ENCODE data around the gene PELI2.
"Not testable (repeated sequence)": the region's sequence is repeated elsewhere in the genome, so short reads cannot be mapped to it uniquely, and the experiment has no call there.

The PELI2 gene

GRCh38 chr14:56162476-56162875 is 44.3 kb downstream of the PELI2 start:
- TF ChIP-seq EZH2 (optimal IDR thresholded peaks at IDR 0.05; ENCODE audit: low read depth, low read length) (no peak), CTCF (IDR thresholded peaks at IDR 0.05; ENCODE audit: low read length) (no peak), EZH2phosphoT487 (IDR thresholded peaks at IDR 0.05; ENCODE audit: low read length) (no peak)
- H3K4me3 ChIP-seq (ENCODE audit: low read length): no peak overlapping the region
- no peak overlapping the region for H3K9ac ChIP-seq (ENCODE audit: low read length)
- H3K9me3 ChIP-seq (replicated peaks; ENCODE audit: insufficient read depth, low read length): no peaks in the 10 kb centered on the region
- no peak overlapping the region for H3K27ac ChIP-seq (ENCODE audit: low read length)
- H3K27me3 ChIP-seq (replicated peaks; ENCODE audit: insufficient read depth, low read length): no peaks in the 10 kb centered on the region
- H3K4me1 ChIP-seq (ENCODE audit: low read length): no peaks in the 10 kb centered on the region
- no peak overlapping the region for H2AFZ ChIP-seq (ENCODE audit: low read length)
- no peak for DNase-seq
- no peaks in the 10 kb centered on the region for H4K20me1 ChIP-seq (ENCODE audit: insufficient read depth, low read length)
- H3K79me2 ChIP-seq (ENCODE audit: low read length): no peaks in the 10 kb centered on the region
- H3K36me3 ChIP-seq (replicated peaks; ENCODE audit: insufficient read depth, low read length): no peaks in the 10 kb centered on the region
- H3F3A ChIP-seq (ENCODE audit: insufficient read depth, low read length): no peaks in the 10 kb centered on the region
- no peaks in the 10 kb centered on the region for H3K9me2 ChIP-seq (replicated peaks; ENCODE audit: insufficient read depth, low read length)
- H3K4me2 ChIP-seq (ENCODE audit: low read depth, low read length): no peak overlapping the region

- H2AFZ ChIP-seq (ENCODE audit: low read length); H3K4me3 ChIP-seq (ENCODE audit: low read length); H3K27me3 ChIP-seq (replicated peaks; ENCODE audit: insufficient read depth, low read length); DNase-seq; H4K20me1 ChIP-seq (ENCODE audit: insufficient read depth, low read length); H3K9ac ChIP-seq (ENCODE audit: low read length); H3K4me2 ChIP-seq (ENCODE audit: low read depth, low read length); H3K9me2 ChIP-seq (replicated peaks; ENCODE audit: insufficient read depth, low read length); H3K9me3 ChIP-seq (replicated peaks; ENCODE audit: insufficient read depth, low read length); H3K79me2 ChIP-seq (ENCODE audit: low read length); H3K4me1 ChIP-seq (ENCODE audit: low read length); H3K27ac ChIP-seq (ENCODE audit: low read length); H3F3A ChIP-seq (ENCODE audit: insufficient read depth, low read length); H3K36me3 ChIP-seq (replicated peaks; ENCODE audit: insufficient read depth, low read length): not testable (repeated sequence)
These were observed 48.4 kb downstream of the PELI2 start for GRCh38 chr14:56166579-56166978.

- H3K4me1 ChIP-seq (ENCODE audit: low read length): no peaks in the 10 kb centered on the region
- H3K4me3 ChIP-seq (ENCODE audit: low read length): no peak overlapping the region
- H3K79me2 ChIP-seq (ENCODE audit: low read length): no peaks in the 10 kb centered on the region
- H3F3A ChIP-seq (ENCODE audit: insufficient read depth, low read length): no peaks in the 10 kb centered on the region
- no peaks in the 10 kb centered on the region for H3K9me2 ChIP-seq (replicated peaks; ENCODE audit: insufficient read depth, low read length)
- H3K9ac ChIP-seq (ENCODE audit: low read length): no peak overlapping the region
- no peaks in the 10 kb centered on the region for H3K27me3 ChIP-seq (replicated peaks; ENCODE audit: insufficient read depth, low read length)
- no peaks in the 10 kb centered on the region for H3K36me3 ChIP-seq (replicated peaks; ENCODE audit: insufficient read depth, low read length)
- no peaks in the 10 kb centered on the region for H4K20me1 ChIP-seq (ENCODE audit: insufficient read depth, low read length)
- no peak overlapping the region for H2AFZ ChIP-seq (ENCODE audit: low read length)
- no peak overlapping the region for H3K27ac ChIP-seq (ENCODE audit: low read length)
- no peak for DNase-seq
- no peak for TF ChIP-seq EZH2phosphoT487 (IDR thresholded peaks at IDR 0.05; ENCODE audit: low read length)
- no peak for TF ChIP-seq EZH2 (optimal IDR thresholded peaks at IDR 0.05; ENCODE audit: low read depth, low read length)
- no peak for TF ChIP-seq CTCF (IDR thresholded peaks at IDR 0.05; ENCODE audit: low read length)
- no peaks in the 10 kb centered on the region for H3K9me3 ChIP-seq (replicated peaks; ENCODE audit: insufficient read depth, low read length)
- no peak overlapping the region for H3K4me2 ChIP-seq (ENCODE audit: low read depth, low read length)
These were observed 49.9 kb downstream of the PELI2 start for GRCh38 chr14:56168007-56168616.

- no peak for DNase-seq
- Histone ChIP-seq H3K27ac (ENCODE audit: low read length) (no peak overlapping the region), H3K79me2 (ENCODE audit: low read length) (no peaks in the 10 kb centered on the region)
These were observed 51.8 kb downstream of the PELI2 start for GRCh38 chr14:56170028-56170427.

More at GRCh38 chr14:56170028-56170427, 51.8 kb downstream of the PELI2 start:
- no peak overlapping the region for H3K4me3 ChIP-seq (ENCODE audit: low read length)
- H3K9me3 ChIP-seq (replicated peaks; ENCODE audit: insufficient read depth, low read length): no peaks in the 10 kb centered on the region
- no peak for TF ChIP-seq CTCF (IDR thresholded peaks at IDR 0.05; ENCODE audit: low read length)
- TF ChIP-seq EZH2 (optimal IDR thresholded peaks at IDR 0.05; ENCODE audit: low read depth, low read length): no peak
- no peak for TF ChIP-seq EZH2phosphoT487 (IDR thresholded peaks at IDR 0.05; ENCODE audit: low read length)
- no peaks in the 10 kb centered on the region for H3K36me3 ChIP-seq (replicated peaks; ENCODE audit: insufficient read depth, low read length)
- H4K20me1 ChIP-seq (ENCODE audit: insufficient read depth, low read length): no peaks in the 10 kb centered on the region
- no peak overlapping the region for H2AFZ ChIP-seq (ENCODE audit: low read length)
- H3K4me2 ChIP-seq (ENCODE audit: low read depth, low read length): no peak overlapping the region
- no peaks in the 10 kb centered on the region for H3K4me1 ChIP-seq (ENCODE audit: low read length)
- no peaks in the 10 kb centered on the region for H3F3A ChIP-seq (ENCODE audit: insufficient read depth, low read length)
- no peaks in the 10 kb centered on the region for H3K9me2 ChIP-seq (replicated peaks; ENCODE audit: insufficient read depth, low read length)
- no peak overlapping the region for H3K9ac ChIP-seq (ENCODE audit: low read length)
- H3K27me3 ChIP-seq (replicated peaks; ENCODE audit: insufficient read depth, low read length): no peaks in the 10 kb centered on the region
